Left lobe of liver (tissue), 2 donors: ENCODE measurements around the gene STAT4. TPM values are rescaled to one million over a fixed set of nuclear protein-coding genes. Genes with fewer than 3 reads are reported as not detected.
"Not testable (repeated sequence)": the region's sequence is repeated elsewhere in the genome, so short reads cannot be mapped to it uniquely, and the experiment has no call there.

Source experiments
- ATAC-seq: fragments of 200-7000 bp; cut with Tn5 transposase; one replicate; pipeline ENCODE4 v1.9.1; 2020; ENCODE audit warnings: mild to moderate bottlenecking, moderate library complexity
- DNase-seq: peaks from one replicate; pipeline ENCODE4 v3.0.0-alpha.2; 2020; ENCODE audit warnings: low spot score
- total RNA-seq: library from RNA; stranded (reverse); gene quantifications from one replicate; pipeline ENCODE4 v1.2.1, GENCODE V29; 2021
- donor health status: DM: no; HTN: no; CAD: no; lungs with moderate emphysema.
- donor health status: DM: no; HTN: yes; CAD: no.

Gene STAT4
- total RNA-seq, 1 donor from 2014 or later: 0.98 TPM

GRCh38 chr2:190997526-190998113 is 153.2 kb downstream of the STAT4 start:
- ATAC-seq (no peak), DNase-seq (no peak)

GRCh38 chr2:190996947-190997346 is 153.8 kb downstream of the STAT4 start:
- no peak for DNase-seq

GRCh38 chr2:190996338-190996946 is 154.4 kb downstream of the STAT4 start:
- no peak for DNase-seq
- peak; percentile 85 for ATAC-seq

More at GRCh38 chr2:190996947-190997346, 153.8 kb downstream of the STAT4 start:
- peak; percentile 29 for ATAC-seq

DNA sequence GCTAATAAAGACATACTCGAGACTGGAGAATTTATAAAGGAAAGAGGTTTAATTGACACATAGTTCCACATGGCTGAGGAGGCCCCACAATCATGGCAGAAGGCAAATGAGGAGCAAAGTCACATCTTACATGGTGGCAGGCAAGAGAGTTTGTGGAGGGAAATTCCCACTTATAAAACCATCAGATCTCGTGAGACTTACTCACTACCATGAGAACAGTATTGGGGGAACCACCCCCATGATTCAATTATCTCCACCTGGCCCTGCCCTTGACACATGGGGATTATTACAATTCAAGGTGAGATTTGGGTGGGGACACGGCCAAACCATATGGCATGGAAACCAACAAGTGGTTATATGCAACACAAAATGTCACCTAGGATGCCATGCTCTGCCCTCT is 155.5 kb downstream of the STAT4 start:
- ATAC-seq, DNase-seq: not testable (repeated sequence)

DNA sequence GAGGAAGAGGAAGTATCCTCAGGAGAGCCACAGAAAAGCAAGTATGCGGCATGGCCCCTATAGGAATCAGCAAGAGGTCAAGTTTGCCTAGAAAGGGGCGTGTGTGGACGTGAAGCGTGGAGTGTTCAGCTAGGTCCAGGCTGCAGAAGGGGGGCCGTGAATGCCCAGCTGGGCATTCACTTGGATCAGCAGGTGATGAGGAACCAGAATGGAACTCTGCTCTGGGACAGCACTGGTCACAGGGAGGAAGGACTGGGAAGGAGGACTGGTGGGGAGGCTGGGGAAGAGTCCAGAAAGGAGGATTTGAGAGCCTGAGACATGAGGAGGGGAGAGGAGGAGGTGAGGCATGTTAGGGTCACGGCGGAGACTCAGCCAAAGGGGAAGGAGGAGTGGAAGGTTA is 156.6 kb downstream of the STAT4 start:
- ATAC-seq (no peak), DNase-seq (no peak)

DNA sequence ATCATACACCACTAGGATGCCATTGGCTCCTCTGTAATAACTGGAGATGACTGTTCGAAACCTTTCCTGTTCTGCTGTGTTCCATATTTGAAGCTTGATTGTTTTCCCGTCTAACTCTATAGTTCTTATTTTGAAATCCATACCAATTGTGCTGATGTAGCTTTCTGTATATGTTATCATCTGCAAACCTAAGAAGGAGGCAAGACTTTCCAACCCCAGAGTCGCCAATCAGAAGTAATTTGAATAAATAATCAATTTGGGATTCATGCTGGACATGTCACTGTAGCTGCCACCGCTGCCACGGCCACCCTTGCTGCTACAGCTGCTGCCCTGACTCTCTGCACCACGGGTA is 157.5 kb downstream of the STAT4 start:
- ATAC-seq: no peak
- no peak for DNase-seq

GRCh38 chr2:190990132-190990531 is 160.7 kb downstream of the STAT4 start:
- ATAC-seq (no peak), DNase-seq (no peak)

- no peak for ATAC-seq
These were observed 161.9 kb downstream of the STAT4 start for GRCh38 chr2:190988910-190989309.

DNA sequence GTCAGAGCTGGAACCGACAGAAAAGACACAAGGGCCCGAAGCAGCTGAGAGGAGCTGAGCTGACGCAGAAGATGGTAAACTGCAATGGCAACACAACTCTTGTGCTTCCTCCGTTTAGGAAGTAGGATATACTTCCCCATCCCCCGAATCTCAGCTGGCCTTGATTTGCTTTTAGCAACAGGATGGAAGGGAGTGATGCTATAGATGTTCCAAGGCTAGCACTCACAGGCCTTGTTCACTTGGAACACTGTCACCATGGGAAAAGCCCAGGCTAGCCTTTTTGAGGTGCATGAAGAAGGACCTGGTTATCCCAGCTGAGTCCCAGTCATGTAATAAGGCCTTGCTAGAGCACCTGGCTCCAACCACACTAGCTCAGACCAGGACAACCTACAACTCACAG is 162.9 kb downstream of the STAT4 start:
- DNase-seq (no peak), ATAC-seq (no peak)

More at GRCh38 chr2:190988910-190989309, 161.9 kb downstream of the STAT4 start:
- DNase-seq: no peak

DNA sequence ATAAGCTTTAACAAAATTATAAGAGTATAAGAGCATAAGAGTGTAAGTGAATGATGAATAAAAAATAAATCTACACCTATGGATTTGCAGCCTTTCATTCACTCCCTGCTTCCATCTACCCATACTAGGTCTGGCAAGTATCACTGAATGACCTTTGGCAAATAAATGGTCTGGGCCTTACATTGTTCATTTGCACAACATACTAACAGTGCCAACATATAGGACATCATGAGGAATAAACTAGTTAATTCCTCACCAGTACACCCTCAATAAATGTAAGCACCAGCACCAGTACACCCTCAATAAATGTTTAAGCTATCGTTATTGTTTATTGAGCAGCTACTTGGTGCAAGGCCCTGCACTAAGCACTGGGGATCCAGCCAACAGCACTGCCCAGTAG is 163.7 kb downstream of the STAT4 start:
- no peak for ATAC-seq
- DNase-seq: no peak

- peak; percentile 67 for DNase-seq
These were observed 164.4 kb downstream of the STAT4 start for GRCh38 chr2:190986221-190986953.

DNA sequence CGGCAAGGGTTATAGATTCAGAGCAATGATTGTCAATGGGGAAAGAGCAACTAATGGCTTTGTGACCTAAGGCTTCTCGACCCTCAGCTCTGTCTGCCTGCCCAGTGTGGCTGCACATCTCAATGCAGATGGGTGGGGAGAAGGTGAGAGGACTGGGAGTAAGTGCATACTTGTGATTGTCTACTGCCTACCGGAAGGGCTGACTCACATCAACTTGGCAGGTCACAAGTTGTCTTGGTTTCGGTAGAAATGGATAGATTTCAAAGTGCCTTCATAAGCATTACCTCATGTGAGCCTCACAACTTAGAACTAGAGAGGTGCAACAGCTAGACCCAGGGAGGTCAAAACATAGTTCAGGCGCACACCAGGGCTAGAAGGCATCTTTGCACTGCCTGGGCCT is 166.2 kb downstream of the STAT4 start:
- no peak for DNase-seq

More at GRCh38 chr2:190986221-190986953, 164.4 kb downstream of the STAT4 start:
- peak; percentile 88 for ATAC-seq

DNA sequence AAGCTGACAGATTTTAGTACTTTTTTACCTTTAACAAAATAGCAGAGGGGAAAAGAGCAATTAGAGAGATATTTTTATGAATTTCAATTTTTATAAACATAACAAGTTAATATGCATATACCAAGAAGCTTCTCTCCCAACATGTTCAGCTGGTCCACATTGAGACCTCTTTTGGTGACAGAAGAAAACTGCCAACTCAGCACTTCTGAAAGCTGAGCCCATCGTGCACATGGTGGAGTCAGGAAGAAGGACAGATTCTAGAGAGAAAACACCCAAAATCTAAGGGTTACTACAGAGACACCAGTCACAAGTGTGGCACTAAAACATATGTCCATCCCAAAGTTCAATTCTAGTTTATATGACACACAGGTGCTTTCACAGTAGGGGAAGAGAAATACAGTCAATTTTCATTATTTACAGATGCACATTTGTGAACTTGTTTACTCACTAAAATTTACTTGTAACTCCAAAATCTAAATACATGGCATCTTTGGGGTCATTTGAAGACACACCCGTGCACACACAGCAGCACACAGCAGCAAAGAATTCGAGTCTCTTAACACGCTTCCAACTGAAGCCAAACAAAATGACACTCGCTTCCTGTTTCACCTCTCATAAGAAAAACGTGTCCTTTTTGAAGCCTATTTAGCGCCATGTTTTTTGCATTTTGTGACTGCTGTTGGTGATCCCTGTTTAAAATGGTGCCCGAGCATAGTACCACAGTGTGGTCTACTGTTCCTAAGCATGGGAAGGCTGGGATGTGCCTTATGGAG is 168.3 kb downstream of the STAT4 start:
- ATAC-seq (no peak), DNase-seq (no peak)

More for the DNA sequence above, 166.2 kb downstream of the STAT4 start:
- no peak for ATAC-seq

DNA sequence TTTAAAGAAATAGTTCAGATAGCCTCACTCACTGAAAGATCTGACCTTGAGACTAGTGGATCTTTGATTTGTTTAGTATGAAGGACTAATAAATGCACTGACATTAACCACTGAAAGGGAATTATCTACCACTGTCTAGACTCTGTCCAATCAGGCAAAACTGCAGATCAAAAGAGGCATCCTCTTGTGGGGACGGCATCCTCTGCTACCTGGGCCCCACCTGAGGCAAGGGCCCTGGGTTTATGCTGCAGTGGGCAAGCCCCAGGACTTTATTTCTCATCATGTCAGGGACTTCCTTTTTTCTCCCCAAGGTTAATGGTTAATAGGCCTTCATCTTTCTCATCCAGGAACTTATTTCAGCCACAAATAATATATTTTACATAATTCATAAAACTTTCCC is 169.1 kb downstream of the STAT4 start:
- no peak for ATAC-seq
- no peak for DNase-seq

DNA sequence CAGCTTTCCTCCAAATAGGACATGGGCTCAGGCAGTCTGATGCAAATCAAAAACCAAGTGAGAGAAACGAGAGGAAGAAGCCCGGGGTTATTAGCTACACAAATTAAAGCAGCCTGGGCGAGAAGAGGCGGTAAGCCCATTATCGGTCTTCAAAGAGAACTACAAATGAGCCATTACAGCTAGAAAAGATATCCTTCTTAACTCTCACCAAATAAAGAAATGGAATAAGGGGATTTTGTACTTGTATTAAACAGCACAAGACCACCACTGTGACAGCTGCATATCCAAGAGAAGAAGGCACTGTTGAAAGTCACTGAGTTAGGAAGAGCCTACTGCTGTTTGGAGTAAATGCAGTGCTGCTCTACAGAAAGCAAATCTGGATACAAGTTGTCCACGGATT is 169.5 kb downstream of the STAT4 start:
- ATAC-seq (no peak), DNase-seq (no peak)

DNA sequence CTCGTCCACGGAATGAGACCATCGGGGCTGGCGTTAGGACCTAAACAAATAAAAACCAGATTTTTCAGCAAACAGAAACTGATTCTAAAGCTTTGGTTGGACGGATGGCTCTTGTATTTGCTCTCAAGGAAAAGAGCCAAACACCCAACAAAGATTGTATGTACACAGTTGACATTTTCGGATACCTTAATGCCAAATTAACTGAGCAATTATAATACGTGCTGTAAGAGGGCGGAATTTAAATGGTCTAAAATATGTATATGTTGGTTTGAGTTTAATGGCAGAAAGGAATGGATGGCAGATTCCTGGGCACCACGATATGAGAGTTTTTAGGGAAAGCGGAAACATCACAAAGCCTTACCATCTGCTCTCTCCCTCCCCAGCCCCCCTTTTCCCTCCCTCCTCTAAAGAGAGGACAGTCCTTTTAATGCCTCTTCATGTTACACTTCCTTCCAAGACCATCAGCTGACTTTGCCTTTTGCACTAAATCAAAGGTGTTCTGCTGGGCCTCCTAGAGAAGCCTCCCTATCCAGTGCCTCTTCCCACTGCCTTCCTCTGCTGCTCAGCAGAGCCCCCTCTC is 170.1 kb downstream of the STAT4 start:
- no peak for ATAC-seq
- no peak for DNase-seq

- ATAC-seq: peak; percentile 81
- DNase-seq: peak; percentile 56
These were observed 170.7 kb downstream of the STAT4 start for GRCh38 chr2:190979906-190980629.
